Right lobe of liver (tissue), 4 donors: ENCODE data around the gene DNAL4.

Source experiments
- POLR2A ChIP-seq: fragments of 450-650 bp; IDR thresholded peaks from one replicate; pipeline ENCODE4 v1.6.1; 2017; ENCODE audit warnings: antibody characterized with exemption, mild to moderate bottlenecking
- TF ChIP-seq, protein P1 (sequence below), 4 donors: fragments of 200-600 bp in 3 of 4; fragments of 450-650 bp in 1 of 4; IDR thresholded peaks; one replicate each; pipeline versions ENCODE4 v1.5.1 to v1.8.0; 2016 to 2022; ENCODE audit warnings: antibody characterized with exemption in 4 of 4, mild to moderate bottlenecking in 2 of 4
- donor health status: DM: no; HTN: no; CAD: no.
- donor health status: DM: no; HTN: no; CAD: no.
- donor health status: DM: no; HTN: yes; CAD: no.

GRCh38 chr22:38833061-38833460 is 39.1 kb upstream of the DNAL4 start:
- TF ChIP-seq, protein P1, sequence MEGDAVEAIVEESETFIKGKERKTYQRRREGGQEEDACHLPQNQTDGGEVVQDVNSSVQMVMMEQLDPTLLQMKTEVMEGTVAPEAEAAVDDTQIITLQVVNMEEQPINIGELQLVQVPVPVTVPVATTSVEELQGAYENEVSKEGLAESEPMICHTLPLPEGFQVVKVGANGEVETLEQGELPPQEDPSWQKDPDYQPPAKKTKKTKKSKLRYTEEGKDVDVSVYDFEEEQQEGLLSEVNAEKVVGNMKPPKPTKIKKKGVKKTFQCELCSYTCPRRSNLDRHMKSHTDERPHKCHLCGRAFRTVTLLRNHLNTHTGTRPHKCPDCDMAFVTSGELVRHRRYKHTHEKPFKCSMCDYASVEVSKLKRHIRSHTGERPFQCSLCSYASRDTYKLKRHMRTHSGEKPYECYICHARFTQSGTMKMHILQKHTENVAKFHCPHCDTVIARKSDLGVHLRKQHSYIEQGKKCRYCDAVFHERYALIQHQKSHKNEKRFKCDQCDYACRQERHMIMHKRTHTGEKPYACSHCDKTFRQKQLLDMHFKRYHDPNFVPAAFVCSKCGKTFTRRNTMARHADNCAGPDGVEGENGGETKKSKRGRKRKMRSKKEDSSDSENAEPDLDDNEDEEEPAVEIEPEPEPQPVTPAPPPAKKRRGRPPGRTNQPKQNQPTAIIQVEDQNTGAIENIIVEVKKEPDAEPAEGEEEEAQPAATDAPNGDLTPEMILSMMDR (IDR thresholded peaks at IDR 0.05) = no peak
- TF ChIP-seq POLR2A = no peak
